ENCODE results near the gene ATP1A4. TPM values are rescaled to one million over a fixed set of nuclear protein-coding genes. Genes with fewer than 3 reads are reported as not detected.

The ATP1A4 gene
- total and polyA plus RNA-seq, 2 of the 13 experiments (the other 11 are each of a cell fraction or from before 2014, with no cell fraction given), result not detected

DNA sequence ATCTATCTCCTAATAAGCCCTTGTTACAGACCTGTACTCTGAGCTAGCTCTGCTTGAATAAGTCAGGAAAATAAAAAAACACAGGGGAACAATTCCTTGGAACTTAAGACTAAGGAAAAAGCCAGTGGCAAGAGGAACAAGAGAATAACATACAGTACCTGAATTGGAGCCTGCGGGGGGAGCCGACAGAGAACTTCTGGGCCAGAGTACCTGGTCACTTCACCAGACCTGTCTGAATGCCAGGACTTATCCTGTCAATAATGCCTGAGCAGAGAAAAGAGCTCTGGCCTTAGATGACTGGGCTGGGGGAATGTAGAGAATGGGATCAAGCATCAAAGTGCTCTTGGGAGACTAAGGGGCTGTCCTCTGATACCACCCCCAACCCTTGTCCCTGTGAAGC, 68.9 kb downstream of the ATP1A4 start:
- no peak for ATAC-seq
- no peak overlapping the region for H3K9ac ChIP-seq (ENCODE audit: insufficient read depth, low read depth, low read length)
- POLR2A ChIA-PET, result no interaction called here
- no peak overlapping the region for H3K4me2 ChIP-seq (ENCODE audit: low read depth, low read length)
- no peak for DNase-seq (ENCODE audit: low spot score)
- no TSS peak for BruUV-seq (replicated peaks)
- whole genome bisulfite sequencing (ENCODE audit: low lambda C conversion rate), result 92% methylated on average over 2 of the region's 2 CpGs
- no peak for FAIRE-seq
- no peak overlapping the region for H2AFZ ChIP-seq (ENCODE audit: low read length)
- no peak overlapping the region for H3K4me3 ChIP-seq (replicated peaks in 1 of 3; ENCODE audit: insufficient read depth in 1 of 3, low read depth in 2 of 3, low read length in 3 of 3)
- no peaks in the 10 kb centered on the region; the same call in 1 of the 2 replicates for H4K20me1 ChIP-seq (ENCODE audit: insufficient read depth, low read length)
- intact Hi-C loops (cut with micrococcal nuclease; ENCODE audit: unreplicated experiment) (no loop called here), in situ Hi-C loops (cut with HindIII; ENCODE audit: extremely low pct_ligation_motif_present, low pct_unique_long_range_greater_than_20kb) (no loop called here)
- no peaks in the 10 kb centered on the region for H3K9me3 ChIP-seq (ENCODE audit: low read length)
- no peak overlapping the region for H3K27ac ChIP-seq (ENCODE audit: extremely low read length, insufficient read depth, low read length)
- CTCF ChIA-PET (ENCODE audit: low intra/inter-chr PET ratio, low total read pairs), result interaction anchor here (1.4 to 1.7 kb wide), 2 partner anchors 27 to 119 kb away, joined by 12 to 13 read pairs; no protein-coding TSS in a partner anchor
- peaks cover 16% of the 10 kb centered on the region for H3K4me1 ChIP-seq (ENCODE audit: insufficient read depth, low read length)
- peaks cover 53 to 80% of the 10 kb centered on the region in 2 experiments for H3K36me3 ChIP-seq (replicated peaks in 1 of 2; ENCODE audit: control insufficient read depth in 1 of 2, insufficient read depth in 2 of 2, low read length in 2 of 2)
- no peaks in the 10 kb centered on the region for H3K79me2 ChIP-seq (ENCODE audit: insufficient read depth, low read length)
- H3K27me3 ChIP-seq (ENCODE audit: control insufficient read depth in 1 of 2, insufficient read depth in 2 of 2, low read length in 2 of 2), result no peaks in the 10 kb centered on the region
- TF ChIP-seq SP140L (CRISPR knock-in tag; IDR thresholded peaks at IDR 0.05; ENCODE audit: borderline replicate concordance), result no peak
- TF ChIP-seq, protein P1, sequence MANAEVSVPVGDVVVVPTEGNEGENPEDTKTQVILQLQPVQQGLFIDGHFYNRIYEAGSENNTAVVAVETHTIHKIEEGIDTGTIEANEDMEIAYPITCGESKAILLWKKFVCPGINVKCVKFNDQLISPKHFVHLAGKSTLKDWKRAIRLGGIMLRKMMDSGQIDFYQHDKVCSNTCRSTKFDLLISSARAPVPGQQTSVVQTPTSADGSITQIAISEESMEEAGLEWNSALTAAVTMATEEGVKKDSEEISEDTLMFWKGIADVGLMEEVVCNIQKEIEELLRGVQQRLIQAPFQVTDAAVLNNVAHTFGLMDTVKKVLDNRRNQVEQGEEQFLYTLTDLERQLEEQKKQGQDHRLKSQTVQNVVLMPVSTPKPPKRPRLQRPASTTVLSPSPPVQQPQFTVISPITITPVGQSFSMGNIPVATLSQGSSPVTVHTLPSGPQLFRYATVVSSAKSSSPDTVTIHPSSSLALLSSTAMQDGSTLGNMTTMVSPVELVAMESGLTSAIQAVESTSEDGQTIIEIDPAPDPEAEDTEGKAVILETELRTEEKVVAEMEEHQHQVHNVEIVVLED (CRISPR knock-in tag; IDR thresholded peaks at IDR 0.05; ENCODE audit: borderline replicate concordance), result no peak
- TF ChIP-seq, protein P2, sequence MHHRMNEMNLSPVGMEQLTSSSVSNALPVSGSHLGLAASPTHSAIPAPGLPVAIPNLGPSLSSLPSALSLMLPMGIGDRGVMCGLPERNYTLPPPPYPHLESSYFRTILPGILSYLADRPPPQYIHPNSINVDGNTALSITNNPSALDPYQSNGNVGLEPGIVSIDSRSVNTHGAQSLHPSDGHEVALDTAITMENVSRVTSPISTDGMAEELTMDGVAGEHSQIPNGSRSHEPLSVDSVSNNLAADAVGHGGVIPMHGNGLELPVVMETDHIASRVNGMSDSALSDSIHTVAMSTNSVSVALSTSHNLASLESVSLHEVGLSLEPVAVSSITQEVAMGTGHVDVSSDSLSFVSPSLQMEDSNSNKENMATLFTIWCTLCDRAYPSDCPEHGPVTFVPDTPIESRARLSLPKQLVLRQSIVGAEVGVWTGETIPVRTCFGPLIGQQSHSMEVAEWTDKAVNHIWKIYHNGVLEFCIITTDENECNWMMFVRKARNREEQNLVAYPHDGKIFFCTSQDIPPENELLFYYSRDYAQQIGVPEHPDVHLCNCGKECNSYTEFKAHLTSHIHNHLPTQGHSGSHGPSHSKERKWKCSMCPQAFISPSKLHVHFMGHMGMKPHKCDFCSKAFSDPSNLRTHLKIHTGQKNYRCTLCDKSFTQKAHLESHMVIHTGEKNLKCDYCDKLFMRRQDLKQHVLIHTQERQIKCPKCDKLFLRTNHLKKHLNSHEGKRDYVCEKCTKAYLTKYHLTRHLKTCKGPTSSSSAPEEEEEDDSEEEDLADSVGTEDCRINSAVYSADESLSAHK (CRISPR knock-in tag; IDR thresholded peaks at IDR 0.05; ENCODE audit: borderline replicate concordance), result no peak
- TF ChIP-seq, protein P3, sequence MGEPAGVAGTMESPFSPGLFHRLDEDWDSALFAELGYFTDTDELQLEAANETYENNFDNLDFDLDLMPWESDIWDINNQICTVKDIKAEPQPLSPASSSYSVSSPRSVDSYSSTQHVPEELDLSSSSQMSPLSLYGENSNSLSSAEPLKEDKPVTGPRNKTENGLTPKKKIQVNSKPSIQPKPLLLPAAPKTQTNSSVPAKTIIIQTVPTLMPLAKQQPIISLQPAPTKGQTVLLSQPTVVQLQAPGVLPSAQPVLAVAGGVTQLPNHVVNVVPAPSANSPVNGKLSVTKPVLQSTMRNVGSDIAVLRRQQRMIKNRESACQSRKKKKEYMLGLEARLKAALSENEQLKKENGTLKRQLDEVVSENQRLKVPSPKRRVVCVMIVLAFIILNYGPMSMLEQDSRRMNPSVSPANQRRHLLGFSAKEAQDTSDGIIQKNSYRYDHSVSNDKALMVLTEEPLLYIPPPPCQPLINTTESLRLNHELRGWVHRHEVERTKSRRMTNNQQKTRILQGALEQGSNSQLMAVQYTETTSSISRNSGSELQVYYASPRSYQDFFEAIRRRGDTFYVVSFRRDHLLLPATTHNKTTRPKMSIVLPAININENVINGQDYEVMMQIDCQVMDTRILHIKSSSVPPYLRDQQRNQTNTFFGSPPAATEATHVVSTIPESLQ (CRISPR knock-in tag; conservative IDR thresholded peaks at IDR 0.05), result no peak
- TF ChIP-seq IKZF4 (CRISPR knock-in tag; IDR thresholded peaks at IDR 0.05; ENCODE audit: borderline replicate concordance, low read depth, not compliant biosample characterization), result no peak
- TF ChIP-seq, protein P4, sequence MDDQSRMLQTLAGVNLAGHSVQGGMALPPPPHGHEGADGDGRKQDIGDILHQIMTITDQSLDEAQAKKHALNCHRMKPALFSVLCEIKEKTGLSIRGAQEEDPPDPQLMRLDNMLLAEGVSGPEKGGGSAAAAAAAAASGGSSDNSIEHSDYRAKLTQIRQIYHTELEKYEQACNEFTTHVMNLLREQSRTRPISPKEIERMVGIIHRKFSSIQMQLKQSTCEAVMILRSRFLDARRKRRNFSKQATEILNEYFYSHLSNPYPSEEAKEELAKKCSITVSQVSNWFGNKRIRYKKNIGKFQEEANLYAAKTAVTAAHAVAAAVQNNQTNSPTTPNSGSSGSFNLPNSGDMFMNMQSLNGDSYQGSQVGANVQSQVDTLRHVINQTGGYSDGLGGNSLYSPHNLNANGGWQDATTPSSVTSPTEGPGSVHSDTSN (CRISPR knock-in tag; IDR thresholded peaks at IDR 0.05; ENCODE audit: borderline replicate concordance), result no peak
- TF ChIP-seq EHMT2 (IDR thresholded peaks at IDR 0.05; ENCODE audit: borderline replicate concordance, low read depth, low read length), result no peak
- TF ChIP-seq PPARG (CRISPR knock-in tag; conservative IDR thresholded peaks at IDR 0.05), result no peak
- TF ChIP-seq ZNF816 (CRISPR knock-in tag; IDR thresholded peaks at IDR 0.05; ENCODE audit: borderline replicate concordance), result no peak
- TF ChIP-seq POLR2AphosphoS5 (IDR thresholded peaks at IDR 0.05; ENCODE audit: low read depth, low read length), result no peak
- no peak for TF ChIP-seq ARNT (IDR thresholded peaks at IDR 0.05)
- no peak for TF ChIP-seq NONO (IDR thresholded peaks at IDR 0.05)
- no peak for TF ChIP-seq NONO (CRISPR knock-in tag; conservative IDR thresholded peaks at IDR 0.05)
- TF ChIP-seq, protein P5, sequence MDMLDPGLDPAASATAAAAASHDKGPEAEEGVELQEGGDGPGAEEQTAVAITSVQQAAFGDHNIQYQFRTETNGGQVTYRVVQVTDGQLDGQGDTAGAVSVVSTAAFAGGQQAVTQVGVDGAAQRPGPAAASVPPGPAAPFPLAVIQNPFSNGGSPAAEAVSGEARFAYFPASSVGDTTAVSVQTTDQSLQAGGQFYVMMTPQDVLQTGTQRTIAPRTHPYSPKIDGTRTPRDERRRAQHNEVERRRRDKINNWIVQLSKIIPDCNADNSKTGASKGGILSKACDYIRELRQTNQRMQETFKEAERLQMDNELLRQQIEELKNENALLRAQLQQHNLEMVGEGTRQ (IDR thresholded peaks at IDR 0.05; ENCODE audit: low read depth, low read length), result no peak
- TF ChIP-seq, protein P5 (CRISPR knock-in tag; IDR thresholded peaks at IDR 0.05; ENCODE audit: borderline replicate concordance), result no peak

All from HepG2 (cell line).